ENCODE results near the gene MPND. TPM values are rescaled to one million over a fixed set of nuclear protein-coding genes. Genes with fewer than 3 reads are reported as not detected.

The MPND gene
- total and polyA plus RNA-seq, 2 of the 13 experiments (the other 11 are each of a cell fraction or from before 2014, with no cell fraction given): 10.8 to 15.8 TPM

DNA sequence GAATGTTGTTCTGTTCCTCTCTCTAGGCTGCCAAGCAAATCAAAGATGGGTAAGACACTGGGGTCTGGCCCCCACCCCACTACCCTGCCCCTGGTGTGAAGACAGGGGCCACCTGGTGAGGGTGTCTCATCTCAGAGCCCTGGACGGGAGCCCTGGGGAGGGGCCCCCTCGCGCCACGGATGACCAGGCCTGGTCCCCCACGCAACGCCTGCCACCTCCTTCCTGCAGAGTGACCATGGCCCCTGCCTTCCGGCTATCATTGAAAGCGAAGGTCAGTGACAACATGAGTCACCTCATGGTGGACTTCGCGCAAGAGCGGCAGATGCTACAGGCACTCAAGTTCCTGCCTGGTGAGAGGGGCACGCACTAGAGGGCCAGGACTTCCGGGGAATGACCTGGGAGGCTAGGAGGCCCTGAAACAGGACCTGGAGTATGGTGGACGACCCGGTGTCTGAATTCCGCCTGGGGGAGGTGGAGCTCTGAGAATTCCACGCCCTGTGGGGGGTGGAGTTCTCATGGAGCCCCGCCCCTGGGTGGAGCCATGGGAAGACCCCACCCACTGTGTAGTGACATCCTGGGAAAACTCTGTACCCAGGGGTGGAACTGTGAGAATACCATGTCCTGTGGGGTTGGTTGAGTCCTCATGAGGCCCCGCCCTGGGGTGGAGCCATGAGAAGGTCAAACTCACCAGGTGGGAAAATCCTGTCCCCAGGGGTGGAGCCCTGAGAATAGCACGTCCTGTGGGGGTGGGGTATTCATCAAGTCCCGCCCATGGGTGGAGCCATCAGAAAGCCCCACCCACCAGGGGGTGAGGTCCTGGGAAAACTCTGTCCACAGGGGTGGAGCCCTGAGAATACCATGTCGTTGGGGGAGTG lies 32.9 kb upstream of the MPND start (continued):
- TF ChIP-seq CREM (IDR thresholded peaks at IDR 0.05) (peak; percentile 67), CREM (CRISPR knock-in tag; IDR thresholded peaks at IDR 0.05) (no peak), ZBTB49 (CRISPR knock-in tag; IDR thresholded peaks at IDR 0.05; ENCODE audit: borderline replicate concordance) (no peak), NCOA5 (CRISPR knock-in tag; IDR thresholded peaks at IDR 0.05) (no peak), PHF20 (CRISPR knock-in tag; IDR thresholded peaks at IDR 0.05) (peak; percentile 80), USF2 (IDR thresholded peaks at IDR 0.05; ENCODE audit: low read depth, low read length) (no peak), USF2 (CRISPR knock-in tag; IDR thresholded peaks at IDR 0.05; ENCODE audit: borderline replicate concordance) (0 out of 2 replicates have a peak, but pooled peaks have one; percentile 28), KDM5B (CRISPR knock-in tag; IDR thresholded peaks at IDR 0.05; ENCODE audit: borderline replicate concordance) (peak; percentile 85; the same call in 1 of the 2 replicates), ZNF382 (CRISPR knock-in tag; IDR thresholded peaks at IDR 0.05; ENCODE audit: borderline replicate concordance) (no peak), IRF9 (CRISPR knock-in tag; IDR thresholded peaks at IDR 0.05; ENCODE audit: borderline replicate concordance) (peak; percentile 92), ZHX2 (IDR thresholded peaks at IDR 0.05; ENCODE audit: low read depth) (peak; percentile 95), ZHX2 (CRISPR knock-in tag; IDR thresholded peaks at IDR 0.05; ENCODE audit: borderline replicate concordance) (no peak; the same call in 1 of the 2 replicates), YEATS2 (CRISPR knock-in tag; IDR thresholded peaks at IDR 0.05; ENCODE audit: borderline replicate concordance) (peak; percentile 85; the same call in 1 of the 2 replicates), GPN1 (CRISPR knock-in tag; IDR thresholded peaks at IDR 0.05; ENCODE audit: borderline replicate concordance) (no peak), HNRNPH1 (optimal IDR thresholded peaks at IDR 0.05; ENCODE audit: low read depth, low read length) (no peak)
- TF ChIP-seq, protein P1, sequence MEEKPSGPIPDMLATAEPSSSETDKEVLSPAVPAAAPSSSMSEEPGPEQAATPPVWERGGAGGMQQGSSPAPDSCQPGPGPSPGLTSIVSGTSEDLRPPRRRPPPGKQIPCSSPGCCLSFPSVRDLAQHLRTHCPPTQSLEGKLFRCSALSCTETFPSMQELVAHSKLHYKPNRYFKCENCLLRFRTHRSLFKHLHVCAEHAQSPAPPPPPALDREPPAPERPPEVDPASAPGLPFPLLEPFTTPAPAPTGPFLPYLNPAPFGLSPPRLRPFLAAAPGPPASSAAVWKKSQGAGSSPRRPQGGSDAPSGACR (CRISPR knock-in tag; IDR thresholded peaks at IDR 0.05): peak; percentile 96

All from HepG2 (cell line).